Breast epithelium (tissue), 4 donors: ENCODE results near the gene SERBP1. TPM values are rescaled to one million over a fixed set of nuclear protein-coding genes. Genes with fewer than 3 reads are reported as not detected.

Experiments used
- DNase-seq, 2 donors: peaks; one replicate each; pipeline ENCODE4 v3.0.0-alpha.2; 2019; ENCODE audit warnings: low spot score in 2 of 2
- H3K27ac ChIP-seq, 2 donors: fragments of 200-600 bp; sonication (generic) in 1 of 2; one replicate each; pipeline ENCODE4 v1.5.1; 2016 to 2019; ENCODE audit warnings: mild to moderate bottlenecking in 1 of 2
- H3K27me3 ChIP-seq, 2 donors: fragments of 200-600 bp; sonication (generic) in 1 of 2; one replicate each; pipeline versions ENCODE4 v1.5.1 to v1.6.0; 2017 to 2019; ENCODE audit warnings: control low read depth in 1 of 2, mild to moderate bottlenecking in 1 of 2
- H3K36me3 ChIP-seq: fragments of 200-600 bp; one replicate; pipeline ENCODE4 v1.5.1; 2019
- H3K4me1 ChIP-seq, 2 donors: fragments of 200-600 bp; sonication (generic); one replicate each; pipeline ENCODE4 v1.5.1; 2016 to 2019; ENCODE audit warnings: control low read depth in 1 of 2
- H3K4me3 ChIP-seq, 3 donors: fragments of 200-600 bp; sonication (generic); 1 replicate in 2 of 3; 2 replicates in 1 of 3; pipeline ENCODE4 v1.5.1; 2016 to 2019; ENCODE audit warnings: mild to moderate bottlenecking in 3 of 3, moderate library complexity in 2 of 3
- H3K9me3 ChIP-seq, 2 donors: fragments of 200-600 bp; sonication (generic) in 1 of 2; one replicate each; pipeline ENCODE4 v1.5.1; 2016 to 2019; ENCODE audit warnings: control low read depth in 1 of 2
- POLR2A ChIP-seq: fragments of 450-650 bp; IDR thresholded peaks from one replicate; pipeline ENCODE4 v1.6.1; 2016; ENCODE audit warnings: antibody characterized with exemption, mild to moderate bottlenecking, moderate library complexity
- POLR2AphosphoS5 ChIP-seq, 3 donors: sonication (generic); formaldehyde crosslinking; IDR thresholded peaks; one replicate each; pipeline ENCODE4 v1.6.1; 2017; ENCODE audit warnings: antibody characterized with exemption in 3 of 3
- intact Hi-C: fragments of 100-400 bp; cut with DNase I; formaldehyde crosslinking; loops from one replicate; pipeline ENCODE4 v1.15.1; 2023; ENCODE audit warnings: low total_unique reads
- total RNA-seq, 3 donors: library from RNA; depleted of rRNA; stranded (reverse); fragments of >200 nt; gene quantifications; one replicate each; pipeline ENCODE4 v1.1.0, GENCODE V29; 2016
- TF ChIP-seq, protein P1 (sequence below), 3 donors: fragments of 450-650 bp; IDR thresholded peaks; one replicate each; pipeline ENCODE4 v1.5.1; 2016 to 2017; ENCODE audit warnings: antibody characterized with exemption in 3 of 3, mild to moderate bottlenecking in 3 of 3, moderate library complexity in 3 of 3

The SERBP1 gene
- total RNA-seq, 3 donors from 2014 or later, result 181 to 266 (median 218) TPM

DNA sequence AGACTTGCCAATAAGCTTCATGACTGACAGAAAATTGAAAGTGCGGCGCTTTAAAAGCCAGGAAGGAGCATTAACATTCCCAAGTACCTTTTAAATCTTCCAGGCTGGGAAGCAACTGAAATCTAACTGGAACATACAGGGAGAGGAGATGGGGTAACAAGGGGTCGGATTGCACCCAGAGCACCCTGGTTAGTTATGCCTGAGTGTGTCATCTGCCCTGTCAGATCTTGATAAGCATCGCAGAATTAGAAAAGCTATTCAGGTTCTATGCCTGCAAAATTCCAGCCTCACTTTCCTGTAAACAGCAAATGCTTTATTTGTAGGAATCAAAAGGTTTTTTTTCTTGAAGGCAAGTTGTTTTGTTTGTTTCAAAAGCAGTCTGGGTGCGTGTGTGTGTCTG is 58.5 kb downstream of the SERBP1 start:
- no peak for TF ChIP-seq POLR2AphosphoS5 (IDR thresholded peaks at IDR 0.05)
- no peak for TF ChIP-seq POLR2A
- TF ChIP-seq, protein P1, sequence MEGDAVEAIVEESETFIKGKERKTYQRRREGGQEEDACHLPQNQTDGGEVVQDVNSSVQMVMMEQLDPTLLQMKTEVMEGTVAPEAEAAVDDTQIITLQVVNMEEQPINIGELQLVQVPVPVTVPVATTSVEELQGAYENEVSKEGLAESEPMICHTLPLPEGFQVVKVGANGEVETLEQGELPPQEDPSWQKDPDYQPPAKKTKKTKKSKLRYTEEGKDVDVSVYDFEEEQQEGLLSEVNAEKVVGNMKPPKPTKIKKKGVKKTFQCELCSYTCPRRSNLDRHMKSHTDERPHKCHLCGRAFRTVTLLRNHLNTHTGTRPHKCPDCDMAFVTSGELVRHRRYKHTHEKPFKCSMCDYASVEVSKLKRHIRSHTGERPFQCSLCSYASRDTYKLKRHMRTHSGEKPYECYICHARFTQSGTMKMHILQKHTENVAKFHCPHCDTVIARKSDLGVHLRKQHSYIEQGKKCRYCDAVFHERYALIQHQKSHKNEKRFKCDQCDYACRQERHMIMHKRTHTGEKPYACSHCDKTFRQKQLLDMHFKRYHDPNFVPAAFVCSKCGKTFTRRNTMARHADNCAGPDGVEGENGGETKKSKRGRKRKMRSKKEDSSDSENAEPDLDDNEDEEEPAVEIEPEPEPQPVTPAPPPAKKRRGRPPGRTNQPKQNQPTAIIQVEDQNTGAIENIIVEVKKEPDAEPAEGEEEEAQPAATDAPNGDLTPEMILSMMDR (IDR thresholded peaks at IDR 0.05), result no peak
- H3K4me1 ChIP-seq, result no peaks in the 10 kb centered on the region
- no peak overlapping the region for H3K27ac ChIP-seq

DNA sequence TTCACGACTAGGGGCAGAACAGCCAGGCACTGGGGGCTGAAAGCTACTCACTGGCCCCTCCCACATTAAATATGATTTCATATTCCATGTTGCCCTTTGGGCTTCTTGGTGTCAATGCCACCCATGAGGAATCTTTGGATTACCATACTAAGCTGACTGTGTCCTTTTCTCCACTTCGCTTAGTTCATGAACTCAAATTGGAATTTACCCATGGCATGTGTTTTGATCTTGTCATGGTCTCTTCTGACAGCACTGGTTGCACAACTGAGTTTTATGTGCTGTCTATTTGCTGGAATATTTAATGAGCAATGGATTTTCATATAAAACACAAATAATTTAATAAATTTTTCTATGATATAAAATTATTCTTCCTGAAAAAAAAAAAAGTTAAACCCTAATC is 59.2 kb downstream of the SERBP1 start:
- H3K9me3 ChIP-seq, result no peaks in the 10 kb centered on the region
- no peak overlapping the region for H3K27ac ChIP-seq
- no peak for DNase-seq
- H3K4me1 ChIP-seq, result no peaks in the 10 kb centered on the region
- intact Hi-C loops, result no loop called here
- H3K36me3 ChIP-seq, result no peaks in the 10 kb centered on the region
- no peak for TF ChIP-seq POLR2A
- no peak for TF ChIP-seq POLR2AphosphoS5 (IDR thresholded peaks at IDR 0.05)
- TF ChIP-seq, protein P1 (IDR thresholded peaks at IDR 0.05), result no peak
- no peak overlapping the region for H3K4me3 ChIP-seq
- H3K27me3 ChIP-seq, result no peaks in the 10 kb centered on the region

More for the DNA sequence above, 58.5 kb downstream of the SERBP1 start:
- Histone ChIP-seq H3K9me3 (no peaks in the 10 kb centered on the region), H3K4me3 (no peak overlapping the region), H3K36me3 (no peaks in the 10 kb centered on the region), H3K27me3 (no peaks in the 10 kb centered on the region)
- intact Hi-C loops, result no loop called here
- DNase-seq, result no peak

DNA sequence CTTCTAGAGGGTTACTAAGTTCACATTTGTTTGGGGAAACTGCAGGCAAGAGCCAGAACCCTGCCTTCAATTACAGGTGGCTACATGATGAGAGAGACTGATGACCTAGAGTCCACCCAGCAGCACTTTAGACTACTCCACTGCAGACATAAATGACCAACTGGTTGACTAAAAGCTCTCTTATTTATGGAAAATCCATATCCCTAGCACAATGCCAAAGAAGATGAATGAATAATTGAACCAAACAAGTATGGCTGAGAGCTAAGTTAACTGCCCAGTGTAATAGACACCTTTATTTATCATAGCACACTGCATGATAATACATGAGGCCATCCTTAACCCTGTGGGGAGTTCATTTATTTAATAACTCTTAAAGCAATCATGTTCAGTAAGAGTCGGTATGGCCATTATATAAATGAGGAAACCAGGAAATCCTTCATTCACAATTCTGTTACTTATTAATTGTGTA is 62.1 kb downstream of the SERBP1 start:
- H3K4me1 ChIP-seq, result no peaks in the 10 kb centered on the region
- intact Hi-C loops, result no loop called here
- no peaks in the 10 kb centered on the region for H3K27me3 ChIP-seq
- H3K4me3 ChIP-seq, result no peak overlapping the region
- H3K27ac ChIP-seq, result no peak overlapping the region
- TF ChIP-seq POLR2A (no peak), POLR2AphosphoS5 (IDR thresholded peaks at IDR 0.05) (no peak)
- TF ChIP-seq, protein P1 (IDR thresholded peaks at IDR 0.05), result no peak
- H3K36me3 ChIP-seq, result no peaks in the 10 kb centered on the region
- no peak for DNase-seq
- H3K9me3 ChIP-seq, result no peaks in the 10 kb centered on the region

DNA sequence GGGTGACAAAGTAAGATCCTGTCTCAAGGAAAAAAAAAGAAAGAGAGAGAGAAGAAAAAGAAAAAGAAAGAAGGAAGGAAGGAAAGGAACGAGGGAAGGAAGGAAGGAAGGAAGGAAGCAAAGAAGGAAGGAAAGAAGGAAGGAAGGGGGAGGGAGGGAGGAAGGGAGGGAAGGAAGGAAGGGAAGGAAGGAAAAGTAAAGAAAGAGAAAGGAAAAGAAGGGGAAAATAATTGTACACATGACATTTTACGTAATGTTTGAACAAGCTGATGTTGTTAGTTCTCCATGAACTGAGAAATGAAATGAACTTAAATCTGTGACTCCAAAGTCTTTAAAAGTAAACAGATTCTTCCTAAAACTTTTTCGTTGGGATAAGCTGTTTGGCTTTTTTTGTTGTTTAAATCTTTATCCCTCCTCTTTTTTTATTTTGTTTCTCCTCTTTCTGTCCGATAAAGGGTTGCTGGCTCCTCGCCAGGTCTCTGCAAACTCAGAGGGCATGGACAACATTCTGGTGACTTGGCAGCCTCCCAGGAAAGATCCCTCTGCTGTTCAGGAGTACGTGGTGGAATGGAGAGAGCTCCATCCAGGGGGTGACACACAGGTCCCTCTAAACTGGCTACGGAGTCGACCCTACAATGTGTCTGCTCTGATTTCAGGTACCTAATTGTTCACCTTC is 62.7 kb downstream of the SERBP1 start:
- H3K27ac ChIP-seq, result no peak overlapping the region
- TF ChIP-seq POLR2AphosphoS5 (IDR thresholded peaks at IDR 0.05), result no peak
- TF ChIP-seq, protein P1 (IDR thresholded peaks at IDR 0.05), result no peak
- no peak for TF ChIP-seq POLR2A
- H3K4me1 ChIP-seq, result no peaks in the 10 kb centered on the region
- H3K36me3 ChIP-seq, result no peaks in the 10 kb centered on the region
- H3K9me3 ChIP-seq, result no peaks in the 10 kb centered on the region
- H3K27me3 ChIP-seq, result no peaks in the 10 kb centered on the region
- no peak overlapping the region for H3K4me3 ChIP-seq
- DNase-seq, result no peak
- intact Hi-C loops, result no loop called here

DNA sequence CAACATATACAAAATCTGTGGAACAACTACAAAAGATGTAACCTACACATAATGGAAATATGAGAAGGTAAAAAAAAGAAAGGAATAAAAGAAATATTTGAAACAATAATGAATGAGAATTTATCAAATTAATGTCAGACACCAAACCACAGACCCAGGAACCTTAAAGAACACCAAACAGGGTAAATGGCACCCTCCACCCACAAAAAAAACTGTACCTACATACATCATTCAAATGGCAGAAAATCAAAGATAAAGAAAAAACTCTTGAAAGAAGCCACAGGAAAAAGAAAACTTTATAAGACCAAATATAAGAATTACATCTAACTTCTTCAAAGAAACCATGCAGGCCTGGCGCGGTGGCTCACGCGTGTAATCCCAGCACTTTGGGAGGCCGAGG is 68.6 kb downstream of the SERBP1 start:
- Histone ChIP-seq H3K9me3 (no peaks in the 10 kb centered on the region), H3K27ac (no peak overlapping the region), H3K36me3 (no peaks in the 10 kb centered on the region), H3K27me3 (no peaks in the 10 kb centered on the region), H3K4me1 (no peaks in the 10 kb centered on the region), H3K4me3 (no peak overlapping the region)
- no peak for TF ChIP-seq POLR2AphosphoS5 (IDR thresholded peaks at IDR 0.05)
- TF ChIP-seq, protein P1 (IDR thresholded peaks at IDR 0.05), result no peak
- no peak for TF ChIP-seq POLR2A
- intact Hi-C loops, result no loop called here
- DNase-seq, result no peak
